HepG2 (cell line): ENCODE measurements around the gene PDCL3. TPM values are rescaled to one million over a fixed set of nuclear protein-coding genes. Genes with fewer than 3 reads are reported as not detected.

ENCODE experiments used
- FOXP1 ChIP-seq, 2 experiments: fragments of 450-650 bp in 1 of 2; IDR thresholded peaks; 2 replicates each; pipeline ENCODE4 v1.6.1; 2017 to 2018; ENCODE audit warnings: antibody characterized with exemption in 1 of 2
- HNRNPK ChIP-seq: fragments of 200-400 bp; formaldehyde crosslinking; IDR thresholded peaks from 2 replicates; pipeline ENCODE4 v1.6.1; 2018; ENCODE audit warnings: low read length, low read depth, moderate library complexity, mild to moderate bottlenecking; ENCODE audit not compliant: poor library complexity, severe bottlenecking
- LRRFIP1 ChIP-seq: sonication (generic); formaldehyde crosslinking; conservative IDR thresholded peaks from 2 replicates; pipeline ENCODE4 v1.4.0; 2020; ENCODE audit warnings: missing genetic modification reagents
- SAP130 ChIP-seq: IDR thresholded peaks from 2 replicates; pipeline ENCODE4 v1.6.1; 2016; ENCODE audit warnings: low read depth
- SOX5 ChIP-seq: IDR thresholded peaks from 2 replicates; pipeline ENCODE4 v1.6.1; 2016; ENCODE audit warnings: borderline replicate concordance
- ZNF282 ChIP-seq: fragments of 450-650 bp; IDR thresholded peaks from 2 replicates; pipeline ENCODE4 v1.6.1; 2018; ENCODE audit not compliant: partially characterized antibody
- polyA plus RNA-seq, 8 experiments: library from polyadenylated mRNA; depleted of rRNA in 3 of 8; stranded (reverse) in 7 of 8; unstranded in 1 of 8; fragments of >200 nt; fragmentation: Illumina TruSeq in 4 of 8; extraction: Trizol in 4 of 8; gene quantifications; 2 replicates each; pipeline versions ENCODE4 v1.2.1 to v1.2.3, GENCODE V29; 2011 to 2016; ENCODE audit warnings: low read depth in 4 of 8, missing spikeins in 1 of 8, mixed read lengths in 1 of 8; ENCODE audit not compliant: insufficient read depth in 1 of 8
- total RNA-seq, 5 experiments: library from RNA; depleted of rRNA; stranded (reverse); fragments of >200 nt; fragmentation: Illumina TruSeq; extraction: Trizol; gene quantifications; 2 replicates each; pipeline ENCODE4 v1.2.3, GENCODE V29; 2016; ENCODE audit warnings: low read depth in 1 of 5
- TF ChIP-seq, protein P1 (sequence below): sonication (generic); formaldehyde crosslinking; IDR thresholded peaks from 2 replicates; pipeline ENCODE4 v1.5.0; 2020; ENCODE audit warnings: missing genetic modification reagents, mild to moderate bottlenecking, borderline replicate concordance
- TF ChIP-seq, protein P2 (sequence below): sonication (generic); formaldehyde crosslinking; IDR thresholded peaks from 2 replicates; pipeline ENCODE4 v1.8.0; 2022; ENCODE audit warnings: mild to moderate bottlenecking, missing genetic modification reagents

Gene PDCL3
- total and polyA plus RNA-seq, 2 of the 13 experiments (the other 11 are each of a cell fraction or from before 2014, with no cell fraction given): 14.4 to 24.4 TPM

DNA sequence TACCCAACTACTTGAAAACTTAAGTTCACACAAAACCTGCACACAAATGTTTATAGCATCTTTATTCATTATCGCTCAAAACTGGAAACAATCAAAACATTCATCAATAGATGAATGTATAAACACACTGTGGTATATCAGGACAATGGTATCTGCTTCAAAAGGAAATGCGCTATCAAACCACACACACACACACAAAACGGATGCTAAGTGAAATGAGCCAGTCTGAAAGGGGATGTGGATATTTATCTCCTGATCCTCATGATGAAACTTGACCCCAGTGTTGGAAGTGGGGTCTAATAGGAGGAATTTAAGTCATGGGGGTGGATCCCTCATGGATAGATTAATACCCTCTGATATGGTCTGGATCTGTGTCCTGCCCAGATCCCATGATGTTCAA is 22.0 kb downstream of the PDCL3 start (continued):
- TF ChIP-seq LRRFIP1: no peak
- no peak for TF ChIP-seq HNRNPK
- TF ChIP-seq, protein P1, sequence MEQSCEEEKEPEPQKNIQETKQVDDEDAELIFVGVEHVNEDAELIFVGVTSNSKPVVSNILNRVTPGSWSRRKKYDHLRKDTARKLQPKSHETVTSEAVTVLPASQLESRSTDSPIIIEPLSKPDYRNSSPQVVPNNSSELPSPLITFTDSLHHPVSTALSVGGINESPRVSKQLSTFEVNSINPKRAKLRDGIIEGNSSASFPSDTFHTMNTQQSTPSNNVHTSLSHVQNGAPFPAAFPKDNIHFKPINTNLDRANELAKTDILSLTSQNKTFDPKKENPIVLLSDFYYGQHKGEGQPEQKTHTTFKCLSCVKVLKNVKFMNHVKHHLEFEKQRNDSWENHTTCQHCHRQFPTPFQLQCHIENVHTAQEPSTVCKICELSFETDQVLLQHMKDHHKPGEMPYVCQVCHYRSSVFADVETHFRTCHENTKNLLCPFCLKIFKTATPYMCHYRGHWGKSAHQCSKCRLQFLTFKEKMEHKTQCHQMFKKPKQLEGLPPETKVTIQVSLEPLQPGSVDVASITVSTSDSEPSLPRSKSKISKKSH (CRISPR knock-in tag): no peak
- TF ChIP-seq SAP130 (CRISPR knock-in tag): no peak
- TF ChIP-seq SOX5: no peak
- no peak for TF ChIP-seq ZNF282
- TF ChIP-seq FOXP1 (IDR thresholded peaks at IDR 0.05): no peak
- no peak for TF ChIP-seq FOXP1 (CRISPR knock-in tag; IDR thresholded peaks at IDR 0.05)
- TF ChIP-seq, protein P2, sequence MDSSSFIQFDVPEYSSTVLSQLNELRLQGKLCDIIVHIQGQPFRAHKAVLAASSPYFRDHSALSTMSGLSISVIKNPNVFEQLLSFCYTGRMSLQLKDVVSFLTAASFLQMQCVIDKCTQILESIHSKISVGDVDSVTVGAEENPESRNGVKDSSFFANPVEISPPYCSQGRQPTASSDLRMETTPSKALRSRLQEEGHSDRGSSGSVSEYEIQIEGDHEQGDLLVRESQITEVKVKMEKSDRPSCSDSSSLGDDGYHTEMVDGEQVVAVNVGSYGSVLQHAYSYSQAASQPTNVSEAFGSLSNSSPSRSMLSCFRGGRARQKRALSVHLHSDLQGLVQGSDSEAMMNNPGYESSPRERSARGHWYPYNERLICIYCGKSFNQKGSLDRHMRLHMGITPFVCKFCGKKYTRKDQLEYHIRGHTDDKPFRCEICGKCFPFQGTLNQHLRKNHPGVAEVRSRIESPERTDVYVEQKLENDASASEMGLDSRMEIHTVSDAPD: no peak
- TF ChIP-seq, all 625 proteins: peak for 0
